SU-DHL-6 (cell line): ENCODE results near the gene SLC66A1.

Source experiments
- H2AFZ ChIP-seq: fragments of 200-600 bp; sonication (generic); 2 replicates; pipeline ENCODE4 v1.6.1; 2014; ENCODE audit warnings: low read depth, mild to moderate bottlenecking, moderate library complexity, mixed read lengths, antibody characterized with exemption, low read length; ENCODE audit not compliant: severe bottlenecking
- H3F3A ChIP-seq: fragments of 200-600 bp; shearing (Covaris generic); 2 replicates; pipeline ENCODE4 v1.6.0; 2016; ENCODE audit warnings: antibody characterized with exemption, mild to moderate bottlenecking; ENCODE audit not compliant: insufficient read depth
- H3K27ac ChIP-seq: fragments of 200-600 bp; sonication (generic); 2 replicates; pipeline ENCODE4 v1.5.1; 2016; ENCODE audit warnings: low read depth, mild to moderate bottlenecking, low read length, moderate library complexity, mixed read lengths
- H3K27me3 ChIP-seq: fragments of 200-600 bp; sonication (generic), shearing (Covaris generic); 2 replicates; pipeline ENCODE4 v1.6.0; 2014; ENCODE audit warnings: mild to moderate bottlenecking, low read length
- H3K36me3 ChIP-seq: fragments of 200-600 bp; sonication (generic); 2 replicates; pipeline ENCODE4 v1.6.1; 2014; ENCODE audit warnings: mild to moderate bottlenecking, low read length, mixed read lengths
- H3K4me2 ChIP-seq: fragments of 300-600, 200-600 bp; shearing (Covaris generic), sonication (generic); 2 replicates; pipeline ENCODE4 v1.6.0; 2014; ENCODE audit warnings: low read length, low read depth, mild to moderate bottlenecking; ENCODE audit not compliant: poor library complexity, severe bottlenecking
- H3K4me3 ChIP-seq: fragments of 200-600 bp; sonication (generic); 2 replicates; pipeline ENCODE4 v1.5.1; 2014; ENCODE audit warnings: antibody characterized with exemption, low read length, mild to moderate bottlenecking, mixed read lengths; ENCODE audit not compliant: insufficient read depth, poor library complexity, severe bottlenecking
- H3K79me2 ChIP-seq: fragments of 200-600 bp; sonication (generic); 2 replicates; pipeline ENCODE4 v1.6.1; 2014; ENCODE audit warnings: mild to moderate bottlenecking, low read length, moderate library complexity; ENCODE audit not compliant: insufficient read depth
- H3K9ac ChIP-seq: fragments of 200-600 bp; sonication (generic); 2 replicates; pipeline ENCODE4 v1.7.0; 2014; ENCODE audit warnings: mild to moderate bottlenecking, low read length
- H3K9me2 ChIP-seq: fragments of 200-600 bp; sonication (generic); replicated peaks from 2 replicates; pipeline ENCODE4 v1.6.1; 2014; ENCODE audit warnings: low read length; ENCODE audit not compliant: insufficient read depth
- H3K9me3 ChIP-seq: fragments of 200-600 bp; sonication (generic); 2 replicates; pipeline ENCODE4 v1.6.1; 2014; ENCODE audit warnings: low read length, mixed read lengths; ENCODE audit not compliant: insufficient read depth
- H4K20me1 ChIP-seq: fragments of 200-600 bp; sonication (generic); 2 replicates; pipeline ENCODE4 v1.6.1; 2014; ENCODE audit warnings: low read depth, mild to moderate bottlenecking, antibody characterized with exemption, low read length, moderate library complexity, mixed read lengths
- EZH2phosphoT487 ChIP-seq: fragments of 200-600 bp; sonication (generic), shearing (Covaris generic); conservative IDR thresholded peaks from 2 replicates; pipeline ENCODE4 v1.6.1; 2018; ENCODE audit warnings: mild to moderate bottlenecking, antibody characterized with exemption, low read length, moderate library complexity, mixed read lengths
- TF ChIP-seq, protein P1 (sequence below): fragments of 200-600 bp; sonication (generic); IDR thresholded peaks from one replicate; pipeline ENCODE4 v1.5.1; 2017; ENCODE audit warnings: antibody characterized with exemption, mild to moderate bottlenecking, low read length, moderate library complexity; ENCODE audit not compliant: insufficient read depth, poor library complexity, severe bottlenecking

Gene SLC66A1

DNA sequence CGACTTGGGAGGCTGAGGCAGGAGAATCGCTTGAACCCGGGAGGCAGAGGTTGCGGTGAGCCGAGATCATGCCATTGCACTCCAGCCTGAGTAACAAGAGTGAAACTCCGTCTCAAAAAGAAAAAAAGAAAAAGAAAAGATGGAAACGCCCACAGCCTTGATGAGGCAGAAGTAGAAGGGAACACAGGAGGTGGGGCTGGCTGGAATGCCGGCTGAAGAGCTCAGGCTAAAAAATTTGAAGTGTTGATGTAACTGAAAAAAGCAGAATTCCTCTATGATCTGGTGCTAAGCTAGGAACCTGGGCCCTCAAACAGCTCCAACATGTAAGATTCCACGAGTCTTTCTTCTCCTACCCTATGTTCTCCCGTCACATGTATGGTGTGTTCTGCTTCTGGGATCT lies 53.6 kb downstream of the SLC66A1 start:
- H3K4me2 ChIP-seq = no peak overlapping the region
- no peaks in the 10 kb centered on the region for H3K27me3 ChIP-seq
- no peaks in the 10 kb centered on the region for H3K9me3 ChIP-seq
- H4K20me1 ChIP-seq = no peaks in the 10 kb centered on the region
- no peak overlapping the region for H3K4me3 ChIP-seq
- no peak overlapping the region for H3K27ac ChIP-seq
- no peak overlapping the region for H2AFZ ChIP-seq
- H3K9me2 ChIP-seq = no peaks in the 10 kb centered on the region
- H3K36me3 ChIP-seq = no peaks in the 10 kb centered on the region
- TF ChIP-seq EZH2phosphoT487 = no peak
- TF ChIP-seq, protein P1, sequence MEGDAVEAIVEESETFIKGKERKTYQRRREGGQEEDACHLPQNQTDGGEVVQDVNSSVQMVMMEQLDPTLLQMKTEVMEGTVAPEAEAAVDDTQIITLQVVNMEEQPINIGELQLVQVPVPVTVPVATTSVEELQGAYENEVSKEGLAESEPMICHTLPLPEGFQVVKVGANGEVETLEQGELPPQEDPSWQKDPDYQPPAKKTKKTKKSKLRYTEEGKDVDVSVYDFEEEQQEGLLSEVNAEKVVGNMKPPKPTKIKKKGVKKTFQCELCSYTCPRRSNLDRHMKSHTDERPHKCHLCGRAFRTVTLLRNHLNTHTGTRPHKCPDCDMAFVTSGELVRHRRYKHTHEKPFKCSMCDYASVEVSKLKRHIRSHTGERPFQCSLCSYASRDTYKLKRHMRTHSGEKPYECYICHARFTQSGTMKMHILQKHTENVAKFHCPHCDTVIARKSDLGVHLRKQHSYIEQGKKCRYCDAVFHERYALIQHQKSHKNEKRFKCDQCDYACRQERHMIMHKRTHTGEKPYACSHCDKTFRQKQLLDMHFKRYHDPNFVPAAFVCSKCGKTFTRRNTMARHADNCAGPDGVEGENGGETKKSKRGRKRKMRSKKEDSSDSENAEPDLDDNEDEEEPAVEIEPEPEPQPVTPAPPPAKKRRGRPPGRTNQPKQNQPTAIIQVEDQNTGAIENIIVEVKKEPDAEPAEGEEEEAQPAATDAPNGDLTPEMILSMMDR = no peak
- H3K9ac ChIP-seq = no peak overlapping the region
- H3F3A ChIP-seq = no peaks in the 10 kb centered on the region
- 0 out of 2 replicates have a peak, but pooled peaks cover 6% of the 10 kb centered on the region for H3K79me2 ChIP-seq

DNA sequence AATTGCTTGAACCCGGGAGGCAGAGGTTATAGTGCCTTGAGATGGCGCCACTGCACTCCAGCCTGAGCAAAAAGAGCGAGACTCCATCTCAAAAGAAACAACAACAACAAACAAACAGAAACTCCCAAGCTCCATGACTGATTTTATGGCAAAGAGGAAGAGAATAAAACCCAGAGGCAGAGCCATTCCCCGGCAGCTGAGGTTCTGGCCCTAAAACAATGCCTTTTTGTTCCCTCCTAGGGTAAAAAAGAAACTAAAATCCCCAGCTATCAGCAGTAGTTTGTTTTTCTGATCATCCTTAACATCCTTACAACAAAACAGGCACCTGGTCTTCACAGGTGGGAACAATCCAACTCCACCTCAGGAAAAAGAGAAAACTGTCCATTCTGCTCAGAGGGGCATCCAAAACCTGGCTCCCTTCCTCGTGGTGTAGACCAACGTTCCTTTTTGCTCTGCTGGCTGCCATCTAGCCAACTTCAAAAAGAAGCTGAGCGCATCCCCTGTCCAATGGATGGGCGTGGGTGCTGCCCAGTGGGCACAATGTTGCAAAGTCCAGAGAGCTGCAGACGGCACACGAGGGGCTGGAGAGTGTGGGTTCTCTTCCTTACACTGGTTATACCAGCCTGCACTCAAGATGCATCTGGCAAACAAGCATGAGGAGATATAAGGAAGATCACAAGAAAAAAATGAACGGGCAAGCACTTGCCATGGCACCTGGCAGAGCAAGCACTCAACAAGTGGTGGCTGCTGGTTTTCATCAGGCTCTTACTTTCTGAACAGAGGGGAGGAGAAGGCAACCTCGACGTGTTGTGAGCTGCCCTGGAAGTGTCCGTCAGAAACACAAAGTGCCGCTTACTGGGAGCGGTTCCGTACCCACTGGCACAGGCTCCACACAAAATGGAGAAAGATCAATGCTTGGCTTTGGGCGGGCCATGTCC lies 54.7 kb downstream of the SLC66A1 start:
- H3K36me3 ChIP-seq = no peaks in the 10 kb centered on the region
- no peak overlapping the region for H3K4me3 ChIP-seq
- H2AFZ ChIP-seq = no peak overlapping the region
- 0 out of 2 replicates have a peak, but pooled peaks cover 6% of the 10 kb centered on the region for H3K79me2 ChIP-seq
- H3K27me3 ChIP-seq = no peaks in the 10 kb centered on the region
- H3F3A ChIP-seq = no peaks in the 10 kb centered on the region
- no peak overlapping the region for H3K9ac ChIP-seq
- no peak overlapping the region for H3K27ac ChIP-seq
- no peaks in the 10 kb centered on the region for H4K20me1 ChIP-seq
- no peaks in the 10 kb centered on the region for H3K9me3 ChIP-seq
- H3K4me2 ChIP-seq = no peak overlapping the region
- TF ChIP-seq EZH2phosphoT487 = no peak
- TF ChIP-seq, protein P1 = no peak
- no peaks in the 10 kb centered on the region for H3K9me2 ChIP-seq

DNA sequence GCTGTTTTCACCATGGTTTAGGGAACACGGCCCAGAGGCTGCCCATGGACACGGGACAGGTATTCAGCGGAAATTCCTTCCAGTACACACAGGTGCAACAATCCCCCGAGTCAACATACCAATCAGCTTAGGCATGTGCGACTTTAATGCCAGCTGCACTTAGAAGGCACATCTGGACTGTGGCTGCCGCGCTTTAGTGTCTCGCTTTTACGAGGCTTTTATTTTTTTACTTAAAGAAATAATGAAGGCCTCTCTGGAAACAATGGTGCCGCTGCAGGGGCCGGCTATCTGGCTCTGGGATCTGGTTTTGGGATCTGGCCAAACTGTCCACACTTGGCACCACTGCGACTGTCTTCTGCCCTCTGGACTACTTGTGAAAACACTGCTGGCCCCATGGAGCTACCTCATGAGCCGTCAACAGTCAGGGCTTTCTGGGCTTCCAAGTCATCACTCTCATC lies 55.5 kb downstream of the SLC66A1 start:
- no peaks in the 10 kb centered on the region for H3K36me3 ChIP-seq
- H3K9me3 ChIP-seq = no peaks in the 10 kb centered on the region
- H3F3A ChIP-seq = no peaks in the 10 kb centered on the region
- TF ChIP-seq, protein P1 = no peak
- no peak for TF ChIP-seq EZH2phosphoT487
- H3K4me2 ChIP-seq = no peak overlapping the region
- no peaks in the 10 kb centered on the region for H3K27me3 ChIP-seq
- H4K20me1 ChIP-seq = no peaks in the 10 kb centered on the region
- no peak overlapping the region for H3K4me3 ChIP-seq
- no peak overlapping the region for H2AFZ ChIP-seq
- no peak overlapping the region for H3K27ac ChIP-seq
- H3K9ac ChIP-seq = no peak overlapping the region
- no peaks in the 10 kb centered on the region for H3K9me2 ChIP-seq
- H3K79me2 ChIP-seq = 0 out of 2 replicates have a peak, but pooled peaks cover 6% of the 10 kb centered on the region
